IMR-90 (cell line): ENCODE measurements around the gene CNTN4. TPM values are rescaled to one million over a fixed set of nuclear protein-coding genes. Genes with fewer than 3 reads are reported as not detected.

Experiments
- ATAC-seq: fragments of 200-7000 bp; cut with Tn5 transposase; 2 replicates; pipeline ENCODE4 v1.9.1; 2020; ENCODE audit warnings: low read depth, mild to moderate bottlenecking, moderate library complexity
- BruUV-seq: library from RNA; stranded (reverse); fragments of 400-500 nt; replicated peaks from 2 replicates; lab custom pipeline; 2021; lab: Mats Ljungman, UMichigan
- CTCF ChIA-PET: fragments of 300-600 bp; formaldehyde crosslinking; extraction: SDS; loops from one replicate; lab custom pipeline; 2021; ENCODE audit warnings: antibody characterized with exemption; lab: Yijun Ruan, JAX
- POLR2A ChIA-PET: fragments of 300-600 bp; sonication (Branson Sonifier 250); formaldehyde crosslinking; loops from one replicate; lab custom pipeline; 2022; ENCODE audit warnings: antibody characterized with exemption; ENCODE audit not compliant: unreplicated experiment; lab: Charles Lee
- DNase-seq: peaks from one replicate; pipeline ENCODE4 v3.0.0; 2013
- H2AFZ ChIP-seq: replicated peaks from 2 replicates; pipeline ENCODE3; 2013; ENCODE audit warnings: low read length, mild to moderate bottlenecking; ENCODE audit not compliant: poor library complexity
- H2AK5ac ChIP-seq: 2 replicates; pipeline ENCODE4 v1.6.1; 2013; ENCODE audit warnings: low read depth, low read length, inconsistent platforms
- H2AK9ac ChIP-seq: replicated peaks from 2 replicates; pipeline ENCODE3; 2013; ENCODE audit warnings: mild to moderate bottlenecking, low read depth, low read length, moderate library complexity; ENCODE audit not compliant: poor library complexity
- H2BK120ac ChIP-seq: 2 replicates; pipeline ENCODE4 v1.6.1; 2013; ENCODE audit warnings: low read depth, low read length, inconsistent platforms
- H2BK15ac ChIP-seq: 3 replicates; pipeline ENCODE4 v1.6.1; 2013; ENCODE audit warnings: low read depth, low read length, inconsistent platforms
- H2BK20ac ChIP-seq: 2 replicates; pipeline ENCODE4 v1.6.1; 2013; ENCODE audit warnings: low read depth, mild to moderate bottlenecking, inconsistent platforms, low read length, moderate library complexity
- H2BK5ac ChIP-seq: 2 replicates; pipeline ENCODE4 v1.6.1; 2013; ENCODE audit warnings: mild to moderate bottlenecking, low read depth, low read length, inconsistent platforms; ENCODE audit not compliant: poor library complexity, severe bottlenecking
- H3K14ac ChIP-seq: replicated peaks from 2 replicates; pipeline ENCODE4 v1.6.1; 2013; ENCODE audit warnings: low read depth, low read length, inconsistent platforms
- H3K18ac ChIP-seq: 2 replicates; pipeline ENCODE4 v1.6.1; 2013; ENCODE audit warnings: low read depth, low read length, control low read depth
- H3K23ac ChIP-seq: 2 replicates; pipeline ENCODE4 v1.6.1; 2013; ENCODE audit warnings: low read depth, low read length, inconsistent platforms
- H3K27ac ChIP-seq: 2 replicates; pipeline ENCODE4 v1.5.1; 2013; ENCODE audit warnings: mild to moderate bottlenecking, control low read depth, low read length; ENCODE audit not compliant: insufficient read depth
- H3K27me3 ChIP-seq: 2 replicates; pipeline ENCODE4 v1.6.1; 2013; ENCODE audit warnings: low read length; ENCODE audit not compliant: control insufficient read depth, insufficient read depth
- H3K36me3 ChIP-seq: 2 replicates; pipeline ENCODE4 v1.6.1; 2013; ENCODE audit warnings: low read length, mixed read lengths; ENCODE audit not compliant: control insufficient read depth, insufficient read depth
- H3K4ac ChIP-seq: 2 replicates; pipeline ENCODE4 v1.6.1; 2013; ENCODE audit warnings: low read depth, low read length, inconsistent platforms
- H3K4me1 ChIP-seq: 2 replicates; pipeline ENCODE4 v1.6.1; 2013; ENCODE audit warnings: low read length, mixed read lengths; ENCODE audit not compliant: control insufficient read depth, insufficient read depth
- H3K4me2 ChIP-seq: 2 replicates; pipeline ENCODE4 v1.6.1; 2013; ENCODE audit warnings: low read depth, mild to moderate bottlenecking, control low read depth, low read length, moderate library complexity
- H3K4me3 ChIP-seq: 2 replicates; pipeline ENCODE4 v1.5.1; 2013; ENCODE audit warnings: low read depth, mild to moderate bottlenecking, control low read depth, low read length, moderate library complexity; ENCODE audit not compliant: insufficient read depth
- H3K56ac ChIP-seq: 2 replicates; pipeline ENCODE4 v1.6.1; 2013; ENCODE audit warnings: low read length, inconsistent platforms; ENCODE audit not compliant: insufficient read depth; ENCODE audit errors: extremely low read depth
- H3K79me1 ChIP-seq, 2 experiments: 2 replicates each; pipeline ENCODE4 v1.6.1; 2013; ENCODE audit warnings: low read length in 2 of 2, inconsistent platforms in 1 of 2, low read depth in 1 of 2
- H3K9ac ChIP-seq: 2 replicates; pipeline ENCODE4 v1.6.1; 2013; ENCODE audit warnings: low read depth, low read length, control low read depth
- H3K9me1 ChIP-seq: 2 replicates; pipeline ENCODE4 v1.6.1; 2013; ENCODE audit warnings: low read length, inconsistent platforms; ENCODE audit not compliant: insufficient read depth
- H3K9me3 ChIP-seq: 2 replicates; pipeline ENCODE4 v1.6.1; 2013; ENCODE audit warnings: low read length; ENCODE audit not compliant: control insufficient read depth, insufficient read depth
- H4K20me1 ChIP-seq: 2 replicates; pipeline ENCODE4 v1.6.1; 2013; ENCODE audit warnings: low read length, inconsistent platforms; ENCODE audit not compliant: insufficient read depth
- H4K5ac ChIP-seq: 2 replicates; pipeline ENCODE4 v1.6.1; 2013; ENCODE audit warnings: mild to moderate bottlenecking, low read depth, low read length, control low read depth
- H4K8ac ChIP-seq, 2 experiments: 2 replicates each; pipeline ENCODE4 v1.6.1; 2013; ENCODE audit warnings: low read depth in 2 of 2, low read length in 2 of 2, control low read depth in 1 of 2, inconsistent platforms in 1 of 2
- H4K91ac ChIP-seq: 2 replicates; pipeline ENCODE4 v1.6.1; 2013; ENCODE audit warnings: low read depth, low read length, inconsistent platforms; ENCODE audit not compliant: insufficient read depth
- BHLHE40 ChIP-seq: fragments of 150-350 bp; IDR thresholded peaks from 2 replicates; pipeline ENCODE4 v1.6.1; 2016; ENCODE audit warnings: mild to moderate bottlenecking, low read depth, low read length
- CEBPB ChIP-seq: IDR thresholded peaks from 2 replicates; pipeline ENCODE4 v1.6.1; 2012; ENCODE audit warnings: low read depth, low read length, improper control_type of control experiment
- CHD1 ChIP-seq: IDR thresholded peaks from 2 replicates; pipeline ENCODE4 v1.6.1; 2012; ENCODE audit warnings: low read depth, low read length, improper control_type of control experiment
- FOS ChIP-seq: fragments of 150-350 bp; IDR thresholded peaks from 2 replicates; pipeline ENCODE4 v1.6.1; 2016; ENCODE audit warnings: low read depth, low read length
- MAFK ChIP-seq: IDR thresholded peaks from 2 replicates; pipeline ENCODE4 v1.6.1; 2012; ENCODE audit warnings: low read depth, low read length, improper control_type of control experiment
- MAZ ChIP-seq: IDR thresholded peaks from 2 replicates; pipeline ENCODE4 v1.6.1; 2012; ENCODE audit warnings: low read depth, mild to moderate bottlenecking, low read length, improper control_type of control experiment, moderate library complexity, borderline replicate concordance
- MXI1 ChIP-seq: IDR thresholded peaks from 2 replicates; pipeline ENCODE4 v1.6.1; 2012; ENCODE audit warnings: low read depth, mild to moderate bottlenecking, low read length, moderate library complexity, borderline replicate concordance
- NFE2L2 ChIP-seq: fragments of 150-350 bp; IDR thresholded peaks from 2 replicates; pipeline ENCODE4 v1.6.1; 2016; ENCODE audit warnings: low read depth, mild to moderate bottlenecking, low read length
- POLR2A ChIP-seq: IDR thresholded peaks from 2 replicates; pipeline ENCODE4 v1.6.1; 2012; ENCODE audit warnings: mild to moderate bottlenecking, low read depth, low read length
- RAD21 ChIP-seq: IDR thresholded peaks from 2 replicates; pipeline ENCODE4 v1.6.1; 2012; ENCODE audit warnings: low read length, improper control_type of control experiment
- RCOR1 ChIP-seq: IDR thresholded peaks from 2 replicates; pipeline ENCODE4 v1.6.1; 2012; ENCODE audit warnings: mild to moderate bottlenecking, low read length, improper control_type of control experiment; ENCODE audit not compliant: insufficient replicate concordance
- RFX5 ChIP-seq: IDR thresholded peaks from 2 replicates; pipeline ENCODE4 v1.8.0; 2012; ENCODE audit warnings: low read depth, mild to moderate bottlenecking, low read length, moderate library complexity
- SMC3 ChIP-seq: fragments of 150-350 bp; IDR thresholded peaks from 2 replicates; pipeline ENCODE4 v1.6.1; 2016; ENCODE audit warnings: low read depth, mild to moderate bottlenecking, antibody characterized with exemption, low read length, moderate library complexity
- WGBS, 2 experiments: methylation state at CpG; one replicate each; pipeline versions ENCODE4 v1.1.5 to v1.1.7; 2013; ENCODE audit warnings: missing lambda C conversion rate in 2 of 2; ENCODE audit not compliant: insufficient read length in 1 of 2; ENCODE audit errors: extremely low coverage in 2 of 2; 5-methylcytosine and 5-hydroxymethylcytosine counted together
- dilution Hi-C: fragments of 300-500 bp; cut with HindIII; formaldehyde crosslinking; loops from one replicate; pipeline ENCODE4 v1.14.3; 2018; ENCODE audit warnings: low sequenced_read_pairs; ENCODE audit not compliant: unreplicated experiment
- in situ Hi-C: fragments of 300-500 bp; cut with MboI; formaldehyde crosslinking; loops from 3 replicates; pipeline ENCODE4 v1.14.3; 2019; ENCODE audit warnings: low sequenced_read_pairs, inconsistent platforms, mixed read lengths
- intact Hi-C: fragments of 100-400 bp; cut with micrococcal nuclease; formaldehyde crosslinking; loops from 2 replicates; pipeline ENCODE4 v1.10.0; 2022
- polyA plus RNA-seq, 3 experiments: library from polyadenylated mRNA; depleted of rRNA; stranded (reverse); fragments of >200 nt; gene quantifications; 2 replicates each; pipeline ENCODE4 v1.2.3, GENCODE V29; 2012; ENCODE audit warnings: low replicate concordance in 1 of 3
- total RNA-seq: library from RNA; depleted of rRNA; stranded (reverse); fragments of >200 nt; gene quantifications from 2 replicates; pipeline ENCODE4 v1.2.3, GENCODE V29; 2012
- TF ChIP-seq, protein P1 (sequence below): conservative IDR thresholded peaks from 2 replicates; pipeline ENCODE4 v1.5.1; 2012; ENCODE audit warnings: mild to moderate bottlenecking, low read depth, low read length, improper control_type of control experiment
- TF ChIP-seq, protein P2 (sequence below): fragments of 150-350 bp; IDR thresholded peaks from 2 replicates; pipeline ENCODE4 v1.6.1; 2017; ENCODE audit warnings: mild to moderate bottlenecking, antibody characterized with exemption, low read length, low read depth
- TF ChIP-seq, protein P3 (sequence below): fragments of 150-350 bp; IDR thresholded peaks from 2 replicates; pipeline ENCODE4 v1.6.1; 2016; ENCODE audit warnings: low read depth, mild to moderate bottlenecking, low read length, moderate library complexity, borderline replicate concordance

The CNTN4 gene
- total and polyA plus RNA-seq, 2 of the 4 experiments (the other 2 are of a cell fraction) = under 0.01 TPM; not detected in 1

DNA sequence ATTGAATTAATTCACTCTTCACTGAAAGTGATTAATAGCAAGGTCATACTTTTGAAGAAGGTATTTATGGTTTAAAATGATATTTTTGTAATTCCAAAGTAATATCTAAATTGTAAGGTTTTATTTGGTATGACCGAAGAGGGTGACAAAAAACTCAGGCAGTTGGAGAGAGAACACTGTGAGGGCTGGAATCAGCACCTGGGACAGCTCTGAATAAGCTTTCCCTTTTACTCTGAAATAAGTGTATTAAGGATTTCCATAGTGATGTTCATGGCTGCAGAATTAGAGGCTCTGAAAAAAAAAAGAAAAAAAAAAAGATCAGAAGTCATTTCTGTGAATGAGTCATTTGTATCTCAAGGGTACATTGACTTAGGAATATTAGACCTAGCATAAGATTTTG lies 712.1 kb downstream of the CNTN4 start:
- dilution Hi-C loops = no loop called here
- ChIA-PET POLR2A (no interaction called here), CTCF (no interaction called here)

More for the DNA sequence above, 712.1 kb downstream of the CNTN4 start:
- no peak overlapping the region for H2AFZ ChIP-seq
- no peaks in the 10 kb centered on the region for H3K36me3 ChIP-seq
- in situ Hi-C loops (no loop called here), intact Hi-C loops (no loop called here)
- H4K8ac ChIP-seq = no peak overlapping the region
- no peaks in the 10 kb centered on the region for H3K4me1 ChIP-seq
- no peak overlapping the region for H2BK5ac ChIP-seq
- no peaks in the 10 kb centered on the region for H4K20me1 ChIP-seq
- no peak overlapping the region for H2BK15ac ChIP-seq
- H3K9me3 ChIP-seq = peaks cover 2% of the 10 kb centered on the region; the same call in 1 of the 2 replicates
- H2BK120ac ChIP-seq = no peak overlapping the region
- H3K4ac ChIP-seq = no peak overlapping the region
- H3K9me1 ChIP-seq = no peaks in the 10 kb centered on the region
- H3K9ac ChIP-seq = no peak overlapping the region
- no peak overlapping the region for H3K14ac ChIP-seq
- no peak for TF ChIP-seq POLR2A
- no peak for TF ChIP-seq MXI1
- TF ChIP-seq, protein P1, sequence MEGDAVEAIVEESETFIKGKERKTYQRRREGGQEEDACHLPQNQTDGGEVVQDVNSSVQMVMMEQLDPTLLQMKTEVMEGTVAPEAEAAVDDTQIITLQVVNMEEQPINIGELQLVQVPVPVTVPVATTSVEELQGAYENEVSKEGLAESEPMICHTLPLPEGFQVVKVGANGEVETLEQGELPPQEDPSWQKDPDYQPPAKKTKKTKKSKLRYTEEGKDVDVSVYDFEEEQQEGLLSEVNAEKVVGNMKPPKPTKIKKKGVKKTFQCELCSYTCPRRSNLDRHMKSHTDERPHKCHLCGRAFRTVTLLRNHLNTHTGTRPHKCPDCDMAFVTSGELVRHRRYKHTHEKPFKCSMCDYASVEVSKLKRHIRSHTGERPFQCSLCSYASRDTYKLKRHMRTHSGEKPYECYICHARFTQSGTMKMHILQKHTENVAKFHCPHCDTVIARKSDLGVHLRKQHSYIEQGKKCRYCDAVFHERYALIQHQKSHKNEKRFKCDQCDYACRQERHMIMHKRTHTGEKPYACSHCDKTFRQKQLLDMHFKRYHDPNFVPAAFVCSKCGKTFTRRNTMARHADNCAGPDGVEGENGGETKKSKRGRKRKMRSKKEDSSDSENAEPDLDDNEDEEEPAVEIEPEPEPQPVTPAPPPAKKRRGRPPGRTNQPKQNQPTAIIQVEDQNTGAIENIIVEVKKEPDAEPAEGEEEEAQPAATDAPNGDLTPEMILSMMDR = no peak
- no peak for TF ChIP-seq SMC3
- TF ChIP-seq, protein P2, sequence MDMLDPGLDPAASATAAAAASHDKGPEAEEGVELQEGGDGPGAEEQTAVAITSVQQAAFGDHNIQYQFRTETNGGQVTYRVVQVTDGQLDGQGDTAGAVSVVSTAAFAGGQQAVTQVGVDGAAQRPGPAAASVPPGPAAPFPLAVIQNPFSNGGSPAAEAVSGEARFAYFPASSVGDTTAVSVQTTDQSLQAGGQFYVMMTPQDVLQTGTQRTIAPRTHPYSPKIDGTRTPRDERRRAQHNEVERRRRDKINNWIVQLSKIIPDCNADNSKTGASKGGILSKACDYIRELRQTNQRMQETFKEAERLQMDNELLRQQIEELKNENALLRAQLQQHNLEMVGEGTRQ = no peak
- no peak for TF ChIP-seq CEBPB
- no peak for TF ChIP-seq RCOR1
- TF ChIP-seq CHD1 = no peak
- TF ChIP-seq MAZ = no peak
- TF ChIP-seq BHLHE40 = no peak
- no peak for TF ChIP-seq FOS
- TF ChIP-seq NFE2L2 = no peak
- TF ChIP-seq RAD21 = no peak
- TF ChIP-seq RFX5 = no peak
- no peak for TF ChIP-seq MAFK
- TF ChIP-seq, protein P3, sequence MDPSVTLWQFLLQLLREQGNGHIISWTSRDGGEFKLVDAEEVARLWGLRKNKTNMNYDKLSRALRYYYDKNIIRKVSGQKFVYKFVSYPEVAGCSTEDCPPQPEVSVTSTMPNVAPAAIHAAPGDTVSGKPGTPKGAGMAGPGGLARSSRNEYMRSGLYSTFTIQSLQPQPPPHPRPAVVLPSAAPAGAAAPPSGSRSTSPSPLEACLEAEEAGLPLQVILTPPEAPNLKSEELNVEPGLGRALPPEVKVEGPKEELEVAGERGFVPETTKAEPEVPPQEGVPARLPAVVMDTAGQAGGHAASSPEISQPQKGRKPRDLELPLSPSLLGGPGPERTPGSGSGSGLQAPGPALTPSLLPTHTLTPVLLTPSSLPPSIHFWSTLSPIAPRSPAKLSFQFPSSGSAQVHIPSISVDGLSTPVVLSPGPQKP = no peak
- no peak overlapping the region for H4K91ac ChIP-seq
- H3K27me3 ChIP-seq = no peaks in the 10 kb centered on the region
- H3K27ac ChIP-seq = no peak overlapping the region
- H3K18ac ChIP-seq = no peak overlapping the region
- H3K4me2 ChIP-seq = no peak overlapping the region
- H2AK9ac ChIP-seq = no peak overlapping the region
- no peak overlapping the region for H3K23ac ChIP-seq
- no peak overlapping the region for H4K5ac ChIP-seq
- ATAC-seq (no peak), DNase-seq (no peak)
- BruUV-seq = no TSS peak
- no peak overlapping the region for H3K4me3 ChIP-seq
- WGBS, 2 experiments = no CpG with 5 or more reads among the region's 1 CpG
- H2BK20ac ChIP-seq = no peak overlapping the region
- no peak overlapping the region for H2AK5ac ChIP-seq
- H3K79me1 ChIP-seq = no peaks in the 10 kb centered on the region
- no peak overlapping the region for H3K56ac ChIP-seq
